ENCODE data around the gene CGB7.
"Not testable (repeated sequence)": the region's sequence is repeated elsewhere in the genome, so short reads cannot be mapped to it uniquely, and the experiment has no call there.

The CGB7 gene

GRCh38 chr19:49057636-49058234, at the start of gene CGB7:
Gene CGB7 (minus strand): TSS chr19:49057749. CDS start chr19:49055375, 2,374 bp downstream.
- no peak for DNase-seq (ENCODE audit: low read depth, low spot score)

GRCh38 chr19:49106648-49107135, 49.1 kb upstream of the CGB7 start:
- no peak for DNase-seq (ENCODE audit: low read depth, low spot score)

- no peak for DNase-seq (ENCODE audit: low read depth, low spot score)
Measured at GRCh38 chr19:49104229-49104864, 46.8 kb upstream of the CGB7 start.

- DNase-seq (ENCODE audit: low read depth, low spot score) = no peak
Measured at GRCh38 chr19:49103331-49104085, 46.0 kb upstream of the CGB7 start.

- no peak for DNase-seq (ENCODE audit: low read depth, low spot score)
Measured at GRCh38 chr19:49102303-49102702, 44.8 kb upstream of the CGB7 start.

GRCh38 chr19:49101160-49101559, 43.6 kb upstream of the CGB7 start:
- DNase-seq (ENCODE audit: low read depth, low spot score) = no peak

- no peak for DNase-seq (ENCODE audit: low read depth, low spot score)
Measured at GRCh38 chr19:49098795-49099194, 41.2 kb upstream of the CGB7 start.

GRCh38 chr19:49097453-49098288, 40.1 kb upstream of the CGB7 start:
- peak; percentile 33 for DNase-seq (ENCODE audit: low read depth, low spot score)

GRCh38 chr19:49094505-49095482, 37.2 kb upstream of the CGB7 start:
- no peak for DNase-seq (ENCODE audit: low read depth, low spot score)

- DNase-seq (ENCODE audit: low read depth, low spot score) = no peak
Measured at GRCh38 chr19:49092686-49093085, 35.1 kb upstream of the CGB7 start.

- DNase-seq (ENCODE audit: low read depth, low spot score) = no peak
Measured at GRCh38 chr19:49091391-49092038, 34.0 kb upstream of the CGB7 start.

- no peak for DNase-seq (ENCODE audit: low read depth, low spot score)
Measured at GRCh38 chr19:49086296-49086695, 28.7 kb upstream of the CGB7 start.

- DNase-seq (ENCODE audit: low read depth, low spot score) = no peak
Measured at GRCh38 chr19:49085868-49086232, 28.3 kb upstream of the CGB7 start.

- peak; percentile 99 for DNase-seq (ENCODE audit: low read depth, low spot score)
Measured at GRCh38 chr19:49085020-49085867, 27.7 kb upstream of the CGB7 start, which contains the start of gene SNRNP70. Gene SNRNP70 (plus strand): TSS chr19:49085451. CDS start chr19:49086415, 964 bp downstream.

- DNase-seq (ENCODE audit: low read depth, low spot score) = no peak
Measured at GRCh38 chr19:49084206-49085019, 26.9 kb upstream of the CGB7 start.

- DNase-seq (ENCODE audit: low read depth, low spot score) = no peak
Measured at GRCh38 chr19:49081273-49081672, 23.7 kb upstream of the CGB7 start.

GRCh38 chr19:49080392-49080791, 22.8 kb upstream of the CGB7 start:
- no peak for DNase-seq (ENCODE audit: low read depth, low spot score)

- not testable (repeated sequence) for DNase-seq (ENCODE audit: low read depth, low spot score)
Measured at GRCh38 chr19:49074869-49075268, 17.3 kb upstream of the CGB7 start.
